ENCODE data around the gene DDR2.
"Not testable (repeated sequence)": the region's sequence is repeated elsewhere in the genome, so short reads cannot be mapped to it uniquely, and the experiment has no call there.

DDR2 gene

GRCh38 chr1:162632217-162632666 lies at the start of gene DDR2:
Gene DDR2 (plus strand): TSS chr1:162632464. CDS start chr1:162719064, 86,600 bp downstream.
- DNase-seq (ENCODE audit: low read depth, low spot score) = no peak
- no peak within 1 kb of the TSS for H3K27ac ChIP-seq

- peak overlapping the region; percentile 45 for H3K27ac ChIP-seq
- not testable (repeated sequence) for DNase-seq (ENCODE audit: low read depth, low spot score)
These were observed 49.4 kb upstream of the DDR2 start for GRCh38 chr1:162582901-162583300.

GRCh38 chr1:162585101-162585500 lies 47.2 kb upstream of the DDR2 start:
- H3K27ac ChIP-seq; DNase-seq (ENCODE audit: low read depth, low spot score): not testable (repeated sequence)

- H3K27ac ChIP-seq = no peak overlapping the region
- DNase-seq (ENCODE audit: low read depth, low spot score) = no peak
These were observed 44.9 kb upstream of the DDR2 start for GRCh38 chr1:162587347-162587746.

GRCh38 chr1:162587761-162588260 lies 44.5 kb upstream of the DDR2 start:
- H3K27ac ChIP-seq = no peak overlapping the region
- DNase-seq (ENCODE audit: low read depth, low spot score) = no peak

- DNase-seq (ENCODE audit: low read depth, low spot score) = no peak
- H3K27ac ChIP-seq = no peak overlapping the region
These were observed 42.2 kb upstream of the DDR2 start for GRCh38 chr1:162590101-162590500.

GRCh38 chr1:162590686-162591085 lies 41.6 kb upstream of the DDR2 start:
- no peak for DNase-seq (ENCODE audit: low read depth, low spot score)
- no peak overlapping the region for H3K27ac ChIP-seq

- no peak overlapping the region for H3K27ac ChIP-seq
- no peak for DNase-seq (ENCODE audit: low read depth, low spot score)
These were observed 35.6 kb upstream of the DDR2 start for GRCh38 chr1:162596514-162597170.

- no peak overlapping the region for H3K27ac ChIP-seq
These were observed 32.8 kb upstream of the DDR2 start for GRCh38 chr1:162599451-162599850.

GRCh38 chr1:162603117-162603516 lies 29.1 kb upstream of the DDR2 start:
- not testable (repeated sequence) for H3K27ac ChIP-seq; DNase-seq (ENCODE audit: low read depth, low spot score)

More at GRCh38 chr1:162599451-162599850, 32.8 kb upstream of the DDR2 start:
- DNase-seq (ENCODE audit: low read depth, low spot score) = no peak

- peak; percentile 60 for DNase-seq (ENCODE audit: low read depth, low spot score)
- peak overlapping the region; percentile 27 for H3K27ac ChIP-seq
These were observed 26.9 kb upstream of the DDR2 start for GRCh38 chr1:162605225-162605927.

GRCh38 chr1:162609306-162609705 lies 23.0 kb upstream of the DDR2 start:
- DNase-seq (ENCODE audit: low read depth, low spot score) = no peak
- H3K27ac ChIP-seq = no peak overlapping the region

- no peak for DNase-seq (ENCODE audit: low read depth, low spot score)
- H3K27ac ChIP-seq = no peak overlapping the region
These were observed 19.5 kb upstream of the DDR2 start for GRCh38 chr1:162612606-162613400.

- no peak for DNase-seq (ENCODE audit: low read depth, low spot score)
- H3K27ac ChIP-seq = no peak overlapping the region
These were observed 15.4 kb upstream of the DDR2 start for GRCh38 chr1:162616848-162617247.

- no peak for DNase-seq (ENCODE audit: low read depth, low spot score)
- no peak overlapping the region for H3K27ac ChIP-seq
These were observed 14.8 kb upstream of the DDR2 start for GRCh38 chr1:162617513-162617912.

GRCh38 chr1:162619076-162619475 lies 13.2 kb upstream of the DDR2 start:
- no peak for DNase-seq (ENCODE audit: low read depth, low spot score)
- no peak overlapping the region for H3K27ac ChIP-seq

- no peak for DNase-seq (ENCODE audit: low read depth, low spot score)
These were observed 11.0 kb upstream of the DDR2 start for GRCh38 chr1:162621256-162621655.

GRCh38 chr1:162625679-162626078 lies 6.6 kb upstream of the DDR2 start:
- no peak overlapping the region for H3K27ac ChIP-seq
- no peak for DNase-seq (ENCODE audit: low read depth, low spot score)

More at GRCh38 chr1:162621256-162621655, 11.0 kb upstream of the DDR2 start:
- H3K27ac ChIP-seq = no peak overlapping the region

GRCh38 chr1:162626094-162626493 lies 6.2 kb upstream of the DDR2 start:
- H3K27ac ChIP-seq = no peak overlapping the region
- no peak for DNase-seq (ENCODE audit: low read depth, low spot score)

- no peak overlapping the region for H3K27ac ChIP-seq
- DNase-seq (ENCODE audit: low read depth, low spot score) = no peak
These were observed 5.5 kb upstream of the DDR2 start for GRCh38 chr1:162626761-162627160.

Data from epithelial cell of prostate (primary cell).